GM23248 (cell line): ENCODE measurements around the gene MAPK8. TPM values are rescaled to one million over a fixed set of nuclear protein-coding genes. Genes with fewer than 3 reads are reported as not detected.
A peak's percentile ranks its signal among the peaks of the same experiment; 100 is the strongest.

Source experiments
- DNase-seq: peaks from one replicate; pipeline ENCODE4 v3.0.0-alpha.2; 2015
- H2AFZ ChIP-seq: fragments of 200-600 bp; sonication (generic); 2 replicates; pipeline ENCODE4 v1.6.1; 2016; ENCODE audit warnings: antibody characterized with exemption
- H3F3A ChIP-seq: fragments of 200-600 bp; sonication (generic); 2 replicates; pipeline ENCODE4 v1.6.1; 2016; ENCODE audit warnings: mild to moderate bottlenecking, antibody characterized with exemption, mixed run types; ENCODE audit not compliant: insufficient read depth
- H3K27ac ChIP-seq: fragments of 200-600 bp; sonication (generic); 2 replicates; pipeline ENCODE4 v1.5.1; 2016; ENCODE audit warnings: mild to moderate bottlenecking
- H3K27me3 ChIP-seq: fragments of 200-600 bp; sonication (generic); replicated peaks from 2 replicates; pipeline ENCODE4 v1.6.1; 2016; ENCODE audit warnings: mild to moderate bottlenecking; ENCODE audit not compliant: insufficient read depth
- H3K36me3 ChIP-seq: fragments of 200-600 bp; sonication (generic); 2 replicates; pipeline ENCODE4 v1.6.1; 2016; ENCODE audit warnings: low read depth, mild to moderate bottlenecking
- H3K4me1 ChIP-seq: fragments of 200-600 bp; sonication (generic); 2 replicates; pipeline ENCODE4 v1.6.1; 2016; ENCODE audit warnings: mild to moderate bottlenecking; ENCODE audit not compliant: insufficient read depth
- H3K4me2 ChIP-seq: fragments of 200-600 bp; sonication (generic); one replicate; pipeline ENCODE4 v1.6.1; 2016; ENCODE audit warnings: mild to moderate bottlenecking; ENCODE audit not compliant: unreplicated experiment
- H3K4me3 ChIP-seq: fragments of 200-600 bp; sonication (generic); 2 replicates; pipeline ENCODE4 v1.5.1; 2016; ENCODE audit warnings: mild to moderate bottlenecking
- H3K79me2 ChIP-seq: fragments of 200-600 bp; sonication (generic); 2 replicates; pipeline ENCODE4 v1.6.1; 2016; ENCODE audit warnings: mild to moderate bottlenecking; ENCODE audit not compliant: insufficient read depth
- H3K9ac ChIP-seq: fragments of 200-600 bp; sonication (generic); 2 replicates; pipeline ENCODE4 v1.6.1; 2016; ENCODE audit warnings: mild to moderate bottlenecking
- H3K9me2 ChIP-seq: fragments of 200-600 bp; sonication (generic); 2 replicates; pipeline ENCODE4 v1.6.1; 2016; ENCODE audit warnings: mixed run types, mild to moderate bottlenecking, moderate library complexity; ENCODE audit not compliant: insufficient read depth
- H3K9me3 ChIP-seq: fragments of 200-600 bp; sonication (generic); one replicate; pipeline ENCODE4 v1.6.1; 2017; ENCODE audit warnings: low read depth
- H4K20me1 ChIP-seq: fragments of 200-600 bp; sonication (generic); 2 replicates; pipeline ENCODE4 v1.6.0; 2016; ENCODE audit not compliant: insufficient read depth
- EZH2 ChIP-seq: fragments of 200-600 bp; sonication (generic); IDR thresholded peaks from 2 replicates; pipeline ENCODE4 v1.6.1; 2018; ENCODE audit warnings: antibody characterized with exemption, mild to moderate bottlenecking; ENCODE audit not compliant: insufficient read depth, poor library complexity, severe bottlenecking
- EZH2phosphoT487 ChIP-seq: fragments of 200-600 bp; sonication (generic); IDR thresholded peaks from 2 replicates; pipeline ENCODE4 v1.6.1; 2018; ENCODE audit warnings: antibody characterized with exemption, moderate library complexity, mild to moderate bottlenecking, low read depth; ENCODE audit not compliant: insufficient read depth
- WGBS, 2 experiments: methylation state at CpG; one replicate each; pipeline ENCODE4 v1.1.6; 2015 to 2017; ENCODE audit warnings: low lambda C conversion rate in 2 of 2, low coverage in 1 of 2; ENCODE audit errors: missing lambda C conversion rate in 2 of 2; 5-methylcytosine and 5-hydroxymethylcytosine counted together
- in situ Hi-C: fragments of 300-500 bp; cut with MboI; formaldehyde crosslinking; loops from 2 replicates; pipeline ENCODE4 v1.15.0; 2020
- polyA plus RNA-seq: library from polyadenylated mRNA; unstranded; fragments of >200 nt; fragmentation: Nextera tagmentation; extraction: Ambion mirVana; gene quantifications from 2 replicates; pipeline ENCODE4 v1.2.1, GENCODE V29; 2016
- total RNA-seq: library from RNA; depleted of rRNA; stranded (reverse); fragments of >200 nt; shearing (Covaris generic); gene quantifications from 2 replicates; pipeline ENCODE4 v1.2.3, GENCODE V29; 2014

The MAPK8 gene
- total and polyA plus RNA-seq, 2 experiments from 2014 or later: 44.4 to 78.7 TPM

DNA sequence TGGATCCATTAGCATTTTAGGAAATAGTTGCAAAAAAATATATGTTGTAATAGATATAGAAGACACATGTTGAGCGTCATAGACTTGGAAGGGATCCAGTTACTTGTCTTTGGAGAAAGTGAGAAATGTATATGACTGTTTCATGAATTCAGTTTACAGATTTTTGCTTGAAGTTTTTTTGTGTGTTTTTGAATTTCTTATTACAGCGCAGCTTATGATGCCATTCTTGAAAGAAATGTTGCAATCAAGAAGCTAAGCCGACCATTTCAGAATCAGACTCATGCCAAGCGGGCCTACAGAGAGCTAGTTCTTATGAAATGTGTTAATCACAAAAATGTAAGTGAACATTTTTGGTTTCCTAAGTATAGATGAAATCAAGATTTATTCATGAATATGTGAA lies 98.2 kb downstream of the MAPK8 start:
- no peak overlapping the region for H3K9ac ChIP-seq
- H3K27ac ChIP-seq: peak overlapping the region; percentile 28; the same call in 1 of the 2 replicates
- H3K4me2 ChIP-seq: no peak overlapping the region
- peaks cover 35% of the 10 kb centered on the region for H3K4me1 ChIP-seq
- peak; percentile 75 for DNase-seq
- H3F3A ChIP-seq: peaks cover 30% of the 10 kb centered on the region
- peaks cover under 1% of the 10 kb centered on the region for H3K36me3 ChIP-seq
- peaks cover 54% of the 10 kb centered on the region for H3K79me2 ChIP-seq
- WGBS, 2 experiments: 50% methylated on average over 4 of the region's 4 CpGs
- no peaks in the 10 kb centered on the region for H3K9me2 ChIP-seq
- no peaks in the 10 kb centered on the region for H3K9me3 ChIP-seq
- TF ChIP-seq EZH2phosphoT487 (no peak), EZH2 (no peak)
- H2AFZ ChIP-seq: 0 out of 2 replicates have a peak overlapping the region, but pooled peaks have one; percentile 3
- H3K4me3 ChIP-seq: no peak overlapping the region
- no peaks in the 10 kb centered on the region for H3K27me3 ChIP-seq
- in situ Hi-C loops: no loop called here
- 0 out of 2 replicates have a peak, but pooled peaks cover under 1% of the 10 kb centered on the region for H4K20me1 ChIP-seq

DNA sequence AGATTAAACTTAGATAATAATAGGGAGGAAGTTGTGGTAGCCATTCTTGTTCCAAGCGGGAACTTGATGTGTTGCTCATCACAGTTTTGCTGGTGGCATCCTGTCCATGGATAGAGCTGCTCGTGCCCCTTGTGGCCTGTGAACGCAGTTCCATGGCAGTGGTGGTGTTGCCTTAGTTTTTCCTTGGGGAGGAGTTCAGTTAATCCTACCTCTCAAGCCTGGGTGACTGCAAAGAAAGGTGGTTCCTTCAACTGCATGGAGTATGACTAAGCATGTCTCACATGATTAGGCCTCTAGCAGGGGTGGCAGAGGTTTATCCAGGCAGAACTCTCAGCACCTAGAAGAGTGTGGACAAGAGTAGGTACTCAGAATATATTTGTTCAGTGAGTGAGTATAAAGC lies 99.7 kb downstream of the MAPK8 start:
- H4K20me1 ChIP-seq: no peaks in the 10 kb centered on the region
- H3K79me2 ChIP-seq: peaks cover 39% of the 10 kb centered on the region
- H2AFZ ChIP-seq: no peak overlapping the region
- H3F3A ChIP-seq: peaks cover 18% of the 10 kb centered on the region; the same call in 1 of the 2 replicates
- peaks cover 20% of the 10 kb centered on the region for H3K4me1 ChIP-seq
- no peaks in the 10 kb centered on the region for H3K27me3 ChIP-seq
- WGBS, 2 experiments: 49 to 54% methylated on average over 3 of the region's 3 CpGs
- H3K36me3 ChIP-seq: peaks cover 8% of the 10 kb centered on the region
- H3K4me2 ChIP-seq: peak overlapping the region; percentile 1
- in situ Hi-C loops: no loop called here
- H3K4me3 ChIP-seq: no peak overlapping the region
- H3K27ac ChIP-seq: no peak overlapping the region
- H3K9ac ChIP-seq: no peak overlapping the region
- no peaks in the 10 kb centered on the region for H3K9me2 ChIP-seq
- no peaks in the 10 kb centered on the region for H3K9me3 ChIP-seq
- TF ChIP-seq EZH2phosphoT487 (no peak), EZH2 (no peak)
- DNase-seq: peak; percentile 63

DNA sequence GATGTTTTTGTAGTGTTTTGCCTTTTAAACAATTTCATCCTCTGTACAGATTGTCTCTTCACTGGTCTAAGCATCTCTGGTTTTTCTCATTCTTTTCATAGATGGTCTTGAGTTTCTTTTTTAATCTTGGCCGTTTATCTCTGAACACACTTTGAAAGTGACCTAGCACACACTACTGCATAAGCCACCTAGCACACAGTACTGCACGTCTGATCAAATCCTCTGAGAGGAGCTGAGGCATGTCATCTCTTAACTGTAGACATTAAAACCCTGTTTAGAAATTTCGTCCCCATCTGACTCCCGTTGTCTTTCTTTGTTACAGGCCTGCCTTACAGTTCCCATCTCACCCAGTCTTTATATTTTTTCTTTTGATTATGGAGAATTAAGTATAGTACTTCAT lies 100.2 kb downstream of the MAPK8 start:
- Histone ChIP-seq H3K27me3 (no peaks in the 10 kb centered on the region), H3K36me3 (peaks cover 8% of the 10 kb centered on the region), H3K4me2 (peak overlapping the region; percentile 1)

GRCh38 chr10:48410503-48410902 lies 104.0 kb downstream of the MAPK8 start:
- Histone ChIP-seq H2AFZ (no peak overlapping the region), H3K9me3 (no peaks in the 10 kb centered on the region), H3K9ac (no peak overlapping the region), H3K27me3 (no peaks in the 10 kb centered on the region), H3K4me2 (no peak overlapping the region), H3K4me1 (peaks cover 30% of the 10 kb centered on the region), H3K4me3 (no peak overlapping the region), H3K9me2 (no peaks in the 10 kb centered on the region), H4K20me1 (no peaks in the 10 kb centered on the region), H3F3A (peaks cover 10% of the 10 kb centered on the region; the same call in 1 of the 2 replicates), H3K27ac (no peak overlapping the region), H3K79me2 (peaks cover 8% of the 10 kb centered on the region; the same call in 1 of the 2 replicates), H3K36me3 (peaks cover 24% of the 10 kb centered on the region)
- 97 to 99% methylated on average over 6 of the region's 6 CpGs for WGBS, 2 experiments
- in situ Hi-C loops: no loop called here
- TF ChIP-seq EZH2: no peak
- no peak for TF ChIP-seq EZH2phosphoT487
- no peak for DNase-seq

More for the DNA sequence above, 100.2 kb downstream of the MAPK8 start:
- in situ Hi-C loops: no loop called here
- Histone ChIP-seq H3K4me1 (peaks cover 20% of the 10 kb centered on the region), H2AFZ (no peak overlapping the region), H3K27ac (peak overlapping the region; percentile 14; the same call in 1 of the 2 replicates), H3K9ac (no peak overlapping the region), H3K9me3 (no peaks in the 10 kb centered on the region), H3K79me2 (peaks cover 35% of the 10 kb centered on the region), H3K4me3 (no peak overlapping the region), H3F3A (peaks cover 15% of the 10 kb centered on the region; the same call in 1 of the 2 replicates), H3K9me2 (no peaks in the 10 kb centered on the region), H4K20me1 (no peaks in the 10 kb centered on the region)
- DNase-seq: no peak
- WGBS, 2 experiments: 45% methylated on average over 4 of the region's 4 CpGs
- TF ChIP-seq EZH2phosphoT487: no peak
- TF ChIP-seq EZH2: no peak

GRCh38 chr10:48411510-48411909 lies 105.0 kb downstream of the MAPK8 start:
- Histone ChIP-seq H3K9me3 (no peaks in the 10 kb centered on the region), H3K9me2 (no peaks in the 10 kb centered on the region), H3K4me1 (peaks cover 30% of the 10 kb centered on the region), H3K27me3 (no peaks in the 10 kb centered on the region), H2AFZ (no peak overlapping the region), H3F3A (peaks cover 9% of the 10 kb centered on the region; the same call in 1 of the 2 replicates), H3K9ac (no peak overlapping the region), H3K4me2 (no peak overlapping the region), H3K27ac (no peak overlapping the region), H3K36me3 (peaks cover 24% of the 10 kb centered on the region), H3K4me3 (no peak overlapping the region), H4K20me1 (no peaks in the 10 kb centered on the region), H3K79me2 (peaks cover 8% of the 10 kb centered on the region; the same call in 1 of the 2 replicates)
- TF ChIP-seq EZH2phosphoT487 (no peak), EZH2 (no peak)
- in situ Hi-C loops: no loop called here
- WGBS, 2 experiments: 99 to 100% methylated on average over 2 of the region's 2 CpGs
- DNase-seq: no peak
